ENCODE data around the gene TBX15. TPM values are rescaled to one million over a fixed set of nuclear protein-coding genes. Genes with fewer than 3 reads are reported as not detected.

TBX15 gene
- total and polyA plus RNA-seq, 10 donors = 0.06 to 0.32 (median 0.11) TPM; not detected in 4

DNA sequence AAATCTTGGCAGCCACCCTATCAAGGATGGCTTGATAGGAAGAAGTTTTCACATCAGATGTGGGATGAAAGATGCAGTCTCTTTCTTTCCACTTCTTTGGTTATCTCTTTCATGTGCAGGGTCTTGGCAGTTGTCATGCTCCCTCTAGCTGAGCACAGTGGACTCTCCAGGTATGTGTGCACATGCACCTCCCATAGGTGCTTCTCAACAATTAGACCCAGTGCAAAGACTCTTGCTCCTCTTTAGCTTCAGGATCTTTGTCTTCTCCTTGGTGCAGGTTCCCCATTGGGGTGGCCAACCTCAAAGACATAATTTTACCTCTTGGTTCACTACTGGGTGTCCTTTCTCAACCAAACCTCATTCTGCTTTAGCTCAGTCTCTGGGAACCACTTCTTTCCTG is 80.7 kb downstream of the TBX15 start:
- DNase-seq = no peak
- intact Hi-C loops (cut with DNase I; ENCODE audit: low total_unique reads) = no loop called here
- no peaks in the 10 kb centered on the region for H3K36me3 ChIP-seq
- H3K9me3 ChIP-seq = no peaks in the 10 kb centered on the region
- H3K27ac ChIP-seq = no peak overlapping the region
- H3K4me1 ChIP-seq = no peaks in the 10 kb centered on the region
- H3K4me3 ChIP-seq = no peak overlapping the region
- TF ChIP-seq POLR2A (IDR thresholded peaks at IDR 0.05) (no peak), POLR2AphosphoS5 (IDR thresholded peaks at IDR 0.05) (no peak)
- TF ChIP-seq, protein P1, sequence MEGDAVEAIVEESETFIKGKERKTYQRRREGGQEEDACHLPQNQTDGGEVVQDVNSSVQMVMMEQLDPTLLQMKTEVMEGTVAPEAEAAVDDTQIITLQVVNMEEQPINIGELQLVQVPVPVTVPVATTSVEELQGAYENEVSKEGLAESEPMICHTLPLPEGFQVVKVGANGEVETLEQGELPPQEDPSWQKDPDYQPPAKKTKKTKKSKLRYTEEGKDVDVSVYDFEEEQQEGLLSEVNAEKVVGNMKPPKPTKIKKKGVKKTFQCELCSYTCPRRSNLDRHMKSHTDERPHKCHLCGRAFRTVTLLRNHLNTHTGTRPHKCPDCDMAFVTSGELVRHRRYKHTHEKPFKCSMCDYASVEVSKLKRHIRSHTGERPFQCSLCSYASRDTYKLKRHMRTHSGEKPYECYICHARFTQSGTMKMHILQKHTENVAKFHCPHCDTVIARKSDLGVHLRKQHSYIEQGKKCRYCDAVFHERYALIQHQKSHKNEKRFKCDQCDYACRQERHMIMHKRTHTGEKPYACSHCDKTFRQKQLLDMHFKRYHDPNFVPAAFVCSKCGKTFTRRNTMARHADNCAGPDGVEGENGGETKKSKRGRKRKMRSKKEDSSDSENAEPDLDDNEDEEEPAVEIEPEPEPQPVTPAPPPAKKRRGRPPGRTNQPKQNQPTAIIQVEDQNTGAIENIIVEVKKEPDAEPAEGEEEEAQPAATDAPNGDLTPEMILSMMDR (IDR thresholded peaks at IDR 0.05 in 8 of 11, conservative IDR thresholded peaks at IDR 0.05 in 3 of 11) = no peak
- H3K27me3 ChIP-seq (replicated peaks in 1 of 7) = no peaks in the 10 kb centered on the region

DNA sequence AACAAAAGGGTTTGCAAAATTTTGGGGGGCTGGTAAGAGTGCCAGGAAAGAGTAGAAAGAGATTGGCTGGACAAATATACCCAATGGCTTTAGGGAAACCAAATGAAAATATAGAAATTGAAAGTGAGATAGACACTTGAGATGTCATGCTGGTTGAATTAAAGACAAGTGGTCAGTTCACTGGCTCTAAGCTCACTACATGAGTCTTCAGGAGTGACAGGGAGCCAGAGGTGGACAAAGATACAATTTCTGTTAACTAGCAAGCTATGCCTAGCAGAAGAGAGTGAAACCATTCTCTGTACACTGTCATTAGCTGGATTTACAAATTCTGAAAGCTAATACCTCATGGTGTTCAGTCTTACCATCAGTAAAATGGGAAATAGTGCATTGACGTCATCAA is 82.5 kb downstream of the TBX15 start:
- H3K4me3 ChIP-seq = no peak overlapping the region
- H3K9me3 ChIP-seq = no peaks in the 10 kb centered on the region
- no peak for DNase-seq
- no peak overlapping the region for H3K27ac ChIP-seq
- H3K4me1 ChIP-seq = no peaks in the 10 kb centered on the region
- intact Hi-C loops (cut with DNase I; ENCODE audit: low total_unique reads) = no loop called here
- H3K36me3 ChIP-seq = no peaks in the 10 kb centered on the region
- TF ChIP-seq, protein P1 (IDR thresholded peaks at IDR 0.05 in 8 of 11, conservative IDR thresholded peaks at IDR 0.05 in 3 of 11) = no peak
- TF ChIP-seq POLR2A (IDR thresholded peaks at IDR 0.05) (no peak), POLR2AphosphoS5 (IDR thresholded peaks at IDR 0.05) (no peak)
- no peaks in the 10 kb centered on the region for H3K27me3 ChIP-seq (replicated peaks in 1 of 7)
- WGBS, 5 donors = 87 to 93% (median 89%) methylated on average over 1 of the region's 1 CpG

DNA sequence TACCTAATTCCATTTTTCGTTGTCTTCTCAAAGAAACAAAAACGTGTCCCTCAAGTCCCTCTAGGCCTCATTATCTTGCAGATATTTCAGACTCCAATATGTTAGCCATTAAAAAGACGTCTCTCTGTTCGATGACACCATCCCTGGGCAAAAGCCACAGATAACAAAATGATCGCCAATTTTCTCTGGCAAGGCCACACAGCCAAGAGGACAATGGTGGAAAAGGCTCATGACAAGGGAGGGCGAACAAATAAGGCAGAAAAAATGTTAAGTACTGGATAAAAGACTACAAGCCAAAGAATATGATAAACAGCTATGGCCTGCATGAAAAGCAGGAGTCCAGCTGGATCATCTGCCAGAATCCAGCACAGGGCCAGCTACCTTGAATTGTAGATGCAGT is 82.9 kb downstream of the TBX15 start:
- no peaks in the 10 kb centered on the region for H3K27me3 ChIP-seq (replicated peaks in 1 of 7)
- DNase-seq = no peak
- intact Hi-C loops (cut with DNase I; ENCODE audit: low total_unique reads) = no loop called here
- H3K27ac ChIP-seq = no peak overlapping the region
- H3K4me1 ChIP-seq = no peaks in the 10 kb centered on the region
- TF ChIP-seq, protein P1 (IDR thresholded peaks at IDR 0.05 in 8 of 11, conservative IDR thresholded peaks at IDR 0.05 in 3 of 11) = no peak
- TF ChIP-seq POLR2AphosphoS5 (IDR thresholded peaks at IDR 0.05) (no peak), POLR2A (IDR thresholded peaks at IDR 0.05) (no peak)
- no peaks in the 10 kb centered on the region for H3K36me3 ChIP-seq
- H3K4me3 ChIP-seq = no peak overlapping the region
- 66 to 80% (median 75%) methylated on average over 6 of the region's 6 CpGs for WGBS, 5 donors
- H3K9me3 ChIP-seq = no peaks in the 10 kb centered on the region

DNA sequence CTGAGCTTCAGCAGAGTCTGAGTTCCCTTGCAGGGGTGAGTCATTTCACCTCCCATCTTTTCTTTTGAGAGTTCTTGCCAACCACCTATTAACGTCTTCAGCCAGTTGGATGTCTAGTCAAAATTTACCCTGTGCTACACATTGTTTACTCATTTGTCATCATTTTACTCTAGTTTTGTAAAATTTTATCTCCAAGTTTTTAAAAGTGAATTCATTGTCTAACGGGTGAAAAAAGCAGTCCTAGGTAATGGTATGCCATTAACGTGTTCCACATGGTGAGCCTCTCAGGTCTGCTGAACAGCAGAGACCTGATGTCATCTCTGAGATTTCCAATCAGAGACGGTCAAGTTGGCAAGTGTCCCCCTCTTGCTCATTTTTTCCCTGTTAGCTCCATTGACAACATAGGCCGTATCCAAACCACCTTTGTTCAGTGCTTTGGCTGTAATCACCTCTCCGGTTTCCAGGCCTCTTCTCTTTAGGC is 85.4 kb downstream of the TBX15 start:
- no peak overlapping the region for H3K27ac ChIP-seq
- WGBS, 5 donors = 82 to 93% (median 87%) methylated on average over 6 of the region's 6 CpGs
- H3K27me3 ChIP-seq (replicated peaks in 1 of 7) = no peaks in the 10 kb centered on the region
- no peaks in the 10 kb centered on the region for H3K9me3 ChIP-seq
- no peaks in the 10 kb centered on the region for H3K4me1 ChIP-seq
- H3K36me3 ChIP-seq = no peaks in the 10 kb centered on the region
- intact Hi-C loops (cut with DNase I; ENCODE audit: low total_unique reads) = no loop called here
- TF ChIP-seq POLR2AphosphoS5 (IDR thresholded peaks at IDR 0.05) (no peak), POLR2A (IDR thresholded peaks at IDR 0.05) (no peak)
- TF ChIP-seq, protein P1 (IDR thresholded peaks at IDR 0.05 in 8 of 11, conservative IDR thresholded peaks at IDR 0.05 in 3 of 11) = no peak
- H3K4me3 ChIP-seq = no peak overlapping the region
- no peak for DNase-seq

Data from spleen (tissue), 11 donors.